GM18498 (cell line): ENCODE data around the gene INPP1.
"Not testable (repeated sequence)": the region's sequence is repeated elsewhere in the genome, so short reads cannot be mapped to it uniquely, and the experiment has no call there.

Source experiments
- ATAC-seq: cut with Tn5 transposase; IDR thresholded peaks from one replicate; pipeline ENCODE4 v1.9.1; 2021; ENCODE audit warnings: mild to moderate bottlenecking, moderate library complexity; ENCODE audit not compliant: unreplicated experiment

INPP1 gene

GRCh38 chr2:190343536-190344275 lies at the start of gene INPP1:
TSS of gene INPP1 (plus strand) at chr2:190343589. CDS start at chr2:190360103, 16,514 bp downstream.
- ATAC-seq = peak; percentile 64

- ATAC-seq = not testable (repeated sequence)
These were observed 45.5 kb upstream of the INPP1 start for GRCh38 chr2:190297880-190298279.

- ATAC-seq = no peak
These were observed 42.4 kb upstream of the INPP1 start for GRCh38 chr2:190301032-190301431.

- no peak for ATAC-seq
These were observed 41.3 kb upstream of the INPP1 start for GRCh38 chr2:190302052-190302451.

GRCh38 chr2:190303647-190304046 lies 39.7 kb upstream of the INPP1 start:
- no peak for ATAC-seq

- ATAC-seq = no peak
These were observed 39.0 kb upstream of the INPP1 start for GRCh38 chr2:190304404-190304803.

GRCh38 chr2:190308031-190308430 lies 35.4 kb upstream of the INPP1 start:
- no peak for ATAC-seq

- no peak for ATAC-seq
These were observed 31.3 kb upstream of the INPP1 start for GRCh38 chr2:190311893-190312634.

- ATAC-seq = not testable (repeated sequence)
These were observed 30.8 kb upstream of the INPP1 start for GRCh38 chr2:190312635-190313025.

- no peak for ATAC-seq
These were observed 29.5 kb upstream of the INPP1 start for GRCh38 chr2:190313880-190314279.

GRCh38 chr2:190315273-190315672 lies 28.1 kb upstream of the INPP1 start:
- no peak for ATAC-seq

GRCh38 chr2:190318514-190318913 lies 24.9 kb upstream of the INPP1 start:
- no peak for ATAC-seq

GRCh38 chr2:190318931-190319554 lies 24.3 kb upstream of the INPP1 start:
- peak; percentile 44 for ATAC-seq

GRCh38 chr2:190319555-190320498 lies 23.6 kb upstream of the INPP1 start, which contains the start of gene HIBCH:
TSS of gene HIBCH (minus strand) at chr2:190319826. CDS start at chr2:190319750, 76 bp downstream.
- peak; percentile 95 for ATAC-seq

GRCh38 chr2:190320696-190321095 lies 22.7 kb upstream of the INPP1 start:
- no peak for ATAC-seq

- no peak for ATAC-seq
These were observed 20.0 kb upstream of the INPP1 start for GRCh38 chr2:190323406-190323805.

GRCh38 chr2:190325588-190325987 lies 17.8 kb upstream of the INPP1 start:
- ATAC-seq = no peak

GRCh38 chr2:190327867-190328572 lies 15.4 kb upstream of the INPP1 start:
- ATAC-seq = no peak

- no peak for ATAC-seq
These were observed 14.7 kb upstream of the INPP1 start for GRCh38 chr2:190328573-190329147.

GRCh38 chr2:190333395-190333794 lies 10.0 kb upstream of the INPP1 start:
- no peak for ATAC-seq
